Heart right ventricle (tissue), 16 donors: Measurements from ENCODE around the gene SPAG17. TPM values are rescaled to one million over a fixed set of nuclear protein-coding genes. Genes with fewer than 3 reads are reported as not detected.

Experiments used
- ATAC-seq, 8 donors: fragments of 200-7000 bp; cut with Tn5 transposase; one replicate each; pipeline ENCODE4 v1.9.1; 2020; ENCODE audit warnings: mild to moderate bottlenecking in 8 of 8, moderate library complexity in 8 of 8, moderate number of reproducible peaks in 1 of 8
- DNase-seq, 2 donors: peaks; one replicate each; pipeline ENCODE4 v3.0.0-alpha.2; 2020
- H3K27ac ChIP-seq, 10 donors: fragments of 200-600 bp; sonication (generic) in 2 of 10; one replicate each; pipeline versions ENCODE4 v1.5.0 to v1.8.0; 2020 to 2022; ENCODE audit warnings: mild to moderate bottlenecking in 3 of 10
- H3K27me3 ChIP-seq, 7 donors: fragments of 200-600 bp; one replicate each; pipeline ENCODE4 v1.8.0; 2021 to 2022; ENCODE audit warnings: mild to moderate bottlenecking in 2 of 7
- H3K36me3 ChIP-seq, 9 donors: fragments of 200-600 bp; sonication (generic) in 1 of 9; one replicate each; pipeline versions ENCODE4 v1.5.0 to v1.8.0; 2020 to 2022; ENCODE audit warnings: mild to moderate bottlenecking in 2 of 9
- H3K4me1 ChIP-seq, 9 donors: fragments of 200-600 bp; sonication (generic) in 1 of 9; one replicate each; pipeline versions ENCODE4 v1.5.0 to v1.8.0; 2020 to 2022; ENCODE audit warnings: mild to moderate bottlenecking in 4 of 9
- H3K4me3 ChIP-seq, 10 donors: fragments of 200-600 bp; sonication (generic) in 2 of 10; one replicate each; pipeline versions ENCODE4 v1.5.0 to v1.8.0; 2020 to 2022; ENCODE audit warnings: mild to moderate bottlenecking in 7 of 10, moderate library complexity in 2 of 10
- H3K9me3 ChIP-seq, 11 donors: fragments of 200-600 bp in 10 of 11; sonication (generic) in 2 of 11; one replicate each; pipeline versions ENCODE4 v1.5.0 to v1.8.0; 2013 to 2022; ENCODE audit warnings: mild to moderate bottlenecking in 2 of 11, control low read depth in 1 of 11, moderate library complexity in 1 of 11
- CTCF ChIP-seq, 9 donors: fragments of 200-600 bp; sonication (generic) in 2 of 9; IDR thresholded peaks; one replicate each; pipeline versions ENCODE4 v1.5.0 to v1.8.0; 2021 to 2022; ENCODE audit warnings: antibody characterized with exemption in 9 of 9, mild to moderate bottlenecking in 5 of 9, moderate library complexity in 1 of 9
- WGBS, 2 donors: extraction: QIAGEN DNeasy Blood & Tissue Kit; methylation state at CpG; one replicate each; pipeline ENCODE4 v1.1.7; 2013; ENCODE audit warnings: inconsistent platforms in 1 of 2; 5-methylcytosine and 5-hydroxymethylcytosine counted together
- intact Hi-C, 10 donors: fragments of 100-400 bp; cut with DNase I; formaldehyde crosslinking; loops; one replicate each; pipeline versions ENCODE4 v1.11.1 to v1.14.2; 2022
- polyA plus RNA-seq, 2 donors: library from polyadenylated mRNA; stranded (reverse); fragments of 200-250 nt; gene quantifications; one replicate each; pipeline ENCODE4 v1.2.3, GENCODE V29; 2013
- total RNA-seq, 10 donors: library from RNA; stranded (reverse); fragmentation: NEBNext Ultra II Directional in 3 of 10; extraction: Animal tissue kit (Norgen Biotek cat#: 25700) in 3 of 10; gene quantifications; one replicate each; pipeline versions ENCODE4 v1.2.1 to v1.2.4, GENCODE V29; 2021 to 2023
- donor health status: Arrhythmogenic right ventricular cardiomyopathy.
- donor health status: ischemic (EF 13 %, LVEDD 7.1; RV severe dilation, severe dysfunction).
- donor health status: healthy with polysubstance abuse.
- donor health status: DM: no; HTN: yes; CAD: no.
- donor health status: DM: no; HTN: no; CAD: no.
- donor health status: ischemic (EF 25% LVEDD 6.9; RV normal size, moderate dysfunction).
- donor health status: ischemic (EF 25% LVEDD 5.7; RV mildly dilated, moderate dysfunction).
- donor health status: healthy.
- donor health status: DM: yes; HTN: yes; CAD: no.
- donor health status: Ischemic cardiomyopathy.
- donor health status: ischemic (EF 35%, LVEDD 5.7; RV mildly dilated, moderate dysfunction).
- donor health status: nonischemic (EF 11% LVEDD 7.7; RV severe dilation, severe dysfunction).
- donor health status: DM: yes; HTN: yes; CAD: no.
- donor health status: PGD.
- donor health status: ischemic (EF 29% LVEDD 5.4; RV normal size, mild dysfunction).
- donor health status: nonischemic (EF 23%, LVEDD 6.1; RV moderate dilation, normal function).

The SPAG17 gene
- total and polyA plus RNA-seq, 12 donors: 0.01 to 0.06 TPM; not detected in 10

- intact Hi-C loops: no loop called here
- Histone ChIP-seq H3K27ac (no peak overlapping the region), H3K9me3 (no peaks in the 10 kb centered on the region), H3K27me3 (peaks cover 0 to 14% (median 10%) of the 10 kb centered on the region in 7 donors), H3K36me3 (no peaks in the 10 kb centered on the region), H3K4me1 (no peaks in the 10 kb centered on the region), H3K4me3 (no peak overlapping the region)
- ATAC-seq (no peak), DNase-seq (no peak)
- 76 to 82% methylated on average over 3 of the region's 3 CpGs for WGBS, 2 donors
- no peak for TF ChIP-seq CTCF (IDR thresholded peaks at IDR 0.05)
These were observed 208.6 kb downstream of the SPAG17 start for GRCh38 chr1:117976381-117976780.

- no peak for TF ChIP-seq CTCF (IDR thresholded peaks at IDR 0.05)
- Histone ChIP-seq H3K4me3 (no peak overlapping the region), H3K36me3 (no peaks in the 10 kb centered on the region), H3K27me3 (peaks cover 0 to 7% (median 0%) of the 10 kb centered on the region in 7 donors), H3K27ac (no peak overlapping the region), H3K4me1 (no peaks in the 10 kb centered on the region), H3K9me3 (no peaks in the 10 kb centered on the region)
- ATAC-seq (no peak), DNase-seq (no peak)
- intact Hi-C loops: no loop called here
These were observed 213.3 kb downstream of the SPAG17 start for GRCh38 chr1:117971777-117972176.

GRCh38 chr1:117970252-117970651 is 214.8 kb downstream of the SPAG17 start:
- Histone ChIP-seq H3K27ac (no peak overlapping the region), H3K36me3 (no peaks in the 10 kb centered on the region), H3K9me3 (no peaks in the 10 kb centered on the region), H3K27me3 (peaks cover 0 to 7% (median 0%) of the 10 kb centered on the region in 7 donors), H3K4me3 (no peak overlapping the region), H3K4me1 (no peaks in the 10 kb centered on the region)
- ATAC-seq (no peak), DNase-seq (no peak)
- no peak for TF ChIP-seq CTCF (IDR thresholded peaks at IDR 0.05)
- WGBS, 2 donors: 86 to 91% methylated on average over 9 of the region's 9 CpGs
- intact Hi-C loops: no loop called here

GRCh38 chr1:117967881-117968280 is 217.1 kb downstream of the SPAG17 start:
- no peak overlapping the region for H3K4me3 ChIP-seq
- H3K36me3 ChIP-seq: peaks cover 0 to 14% (median 0%) of the 10 kb centered on the region in 9 donors
- ATAC-seq: no peak
- no peak for DNase-seq
- H3K4me1 ChIP-seq: no peaks in the 10 kb centered on the region
- no peak for TF ChIP-seq CTCF (IDR thresholded peaks at IDR 0.05)
- 0 to 26% methylated on average over 1 of the region's 1 CpG for WGBS, 2 donors
- H3K9me3 ChIP-seq: no peaks in the 10 kb centered on the region
- no peak overlapping the region for H3K27ac ChIP-seq
- no peaks in the 10 kb centered on the region for H3K27me3 ChIP-seq
- intact Hi-C loops: no loop called here
